ENCODE measurements around the gene NFKBIB. TPM values are rescaled to one million over a fixed set of nuclear protein-coding genes. Genes with fewer than 3 reads are reported as not detected.

NFKBIB gene
- total RNA-seq, 1 donor from 2014 or later = 4.7 TPM

- Histone ChIP-seq H3K9ac (ENCODE audit: low read depth in 1 of 3, low read length in 3 of 3) (no peak overlapping the region), H3K4me1 (ENCODE audit: control insufficient read depth in 3 of 3, insufficient read depth in 3 of 3, low read length in 3 of 3) (peaks cover 28 to 30% (median 30%) of the 10 kb centered on the region in 3 donors), H3K36me3 (ENCODE audit: control insufficient read depth in 3 of 3, insufficient read depth in 3 of 3, low read length in 3 of 3) (peaks cover 8 to 13% (median 11%) of the 10 kb centered on the region in 3 donors), H3K4me3 (ENCODE audit: low read length in 3 of 3) (no peak overlapping the region), H3K9me3 (ENCODE audit: control insufficient read depth in 3 of 3, low read length in 3 of 3) (no peaks in the 10 kb centered on the region), H3K27me3 (ENCODE audit: control insufficient read depth in 3 of 3, insufficient read depth in 3 of 3, low read length in 3 of 3) (no peaks in the 10 kb centered on the region), H3K27ac (ENCODE audit: low read depth, low read length) (no peak overlapping the region)
Measured at GRCh38 chr19:38901683-38902082, 1.9 kb downstream of the NFKBIB start.

GRCh38 chr19:38904581-38905539 lies 5.1 kb downstream of the NFKBIB start:
- Histone ChIP-seq H3K27ac (ENCODE audit: low read depth, low read length) (no peak overlapping the region), H3K9ac (ENCODE audit: low read depth in 1 of 3, low read length in 3 of 3) (no peak overlapping the region), H3K27me3 (ENCODE audit: control insufficient read depth in 3 of 3, insufficient read depth in 3 of 3, low read length in 3 of 3) (no peaks in the 10 kb centered on the region), H3K4me3 (ENCODE audit: low read length in 3 of 3) (no peak overlapping the region), H3K36me3 (ENCODE audit: control insufficient read depth in 3 of 3, insufficient read depth in 3 of 3, low read length in 3 of 3) (peaks cover 18 to 26% (median 25%) of the 10 kb centered on the region in 3 donors), H3K4me1 (ENCODE audit: control insufficient read depth in 3 of 3, insufficient read depth in 3 of 3, low read length in 3 of 3) (peaks cover 3 to 9% (median 8%) of the 10 kb centered on the region in 3 donors), H3K9me3 (ENCODE audit: control insufficient read depth in 3 of 3, low read length in 3 of 3) (no peaks in the 10 kb centered on the region)

- H3K4me1 ChIP-seq (ENCODE audit: control insufficient read depth in 3 of 3, insufficient read depth in 3 of 3, low read length in 3 of 3) = peaks cover under 1 to 4% (median 2%) of the 10 kb centered on the region in 3 donors
- no peaks in the 10 kb centered on the region for H3K9me3 ChIP-seq (ENCODE audit: control insufficient read depth in 3 of 3, low read length in 3 of 3)
- H3K36me3 ChIP-seq (ENCODE audit: control insufficient read depth in 3 of 3, insufficient read depth in 3 of 3, low read length in 3 of 3) = peaks cover 22 to 30% (median 30%) of the 10 kb centered on the region in 3 donors
- no peaks in the 10 kb centered on the region for H3K27me3 ChIP-seq (ENCODE audit: control insufficient read depth in 3 of 3, insufficient read depth in 3 of 3, low read length in 3 of 3)
- H3K4me3 ChIP-seq (ENCODE audit: low read length in 3 of 3) = no peak overlapping the region
- H3K9ac ChIP-seq (ENCODE audit: low read depth in 1 of 3, low read length in 3 of 3) = no peak overlapping the region
- no peak overlapping the region for H3K27ac ChIP-seq (ENCODE audit: low read depth, low read length)
Measured at GRCh38 chr19:38905620-38906019, 5.9 kb downstream of the NFKBIB start.

- Histone ChIP-seq H3K9ac (ENCODE audit: low read depth in 1 of 3, low read length in 3 of 3) (no peak overlapping the region), H3K9me3 (ENCODE audit: control insufficient read depth in 3 of 3, low read length in 3 of 3) (no peaks in the 10 kb centered on the region), H3K36me3 (ENCODE audit: control insufficient read depth in 3 of 3, insufficient read depth in 3 of 3, low read length in 3 of 3) (peaks cover 22 to 33% (median 30%) of the 10 kb centered on the region in 3 donors), H3K4me1 (ENCODE audit: control insufficient read depth in 3 of 3, insufficient read depth in 3 of 3, low read length in 3 of 3) (no peaks in the 10 kb centered on the region), H3K27me3 (ENCODE audit: control insufficient read depth in 3 of 3, insufficient read depth in 3 of 3, low read length in 3 of 3) (peaks cover 0 to 5% (median 0%) of the 10 kb centered on the region in 3 donors), H3K27ac (ENCODE audit: low read depth, low read length) (no peak overlapping the region), H3K4me3 (ENCODE audit: low read length in 3 of 3) (no peak overlapping the region)
Measured at GRCh38 chr19:38907227-38907626, 7.5 kb downstream of the NFKBIB start.

GRCh38 chr19:38907670-38908069 lies 7.9 kb downstream of the NFKBIB start:
- Histone ChIP-seq H3K4me3 (ENCODE audit: low read length in 3 of 3) (no peak overlapping the region), H3K9ac (ENCODE audit: low read depth in 1 of 3, low read length in 3 of 3) (no peak overlapping the region), H3K36me3 (ENCODE audit: control insufficient read depth in 3 of 3, insufficient read depth in 3 of 3, low read length in 3 of 3) (peaks cover 22 to 33% (median 30%) of the 10 kb centered on the region in 3 donors), H3K27ac (ENCODE audit: low read depth, low read length) (no peak overlapping the region), H3K27me3 (ENCODE audit: control insufficient read depth in 3 of 3, insufficient read depth in 3 of 3, low read length in 3 of 3) (peaks cover 0 to 5% (median 0%) of the 10 kb centered on the region in 3 donors), H3K4me1 (ENCODE audit: control insufficient read depth in 3 of 3, insufficient read depth in 3 of 3, low read length in 3 of 3) (no peaks in the 10 kb centered on the region), H3K9me3 (ENCODE audit: control insufficient read depth in 3 of 3, low read length in 3 of 3) (no peaks in the 10 kb centered on the region)

GRCh38 chr19:38908911-38909310 lies 9.1 kb downstream of the NFKBIB start:
- Histone ChIP-seq H3K4me3 (ENCODE audit: low read length in 3 of 3) (no peak overlapping the region), H3K36me3 (ENCODE audit: control insufficient read depth in 3 of 3, insufficient read depth in 3 of 3, low read length in 3 of 3) (peaks cover 22 to 33% (median 30%) of the 10 kb centered on the region in 3 donors), H3K27ac (ENCODE audit: low read depth, low read length) (no peak overlapping the region), H3K9ac (ENCODE audit: low read depth in 1 of 3, low read length in 3 of 3) (no peak overlapping the region), H3K27me3 (ENCODE audit: control insufficient read depth in 3 of 3, insufficient read depth in 3 of 3, low read length in 3 of 3) (peaks cover 0 to 5% (median 0%) of the 10 kb centered on the region in 3 donors), H3K4me1 (ENCODE audit: control insufficient read depth in 3 of 3, insufficient read depth in 3 of 3, low read length in 3 of 3) (no peaks in the 10 kb centered on the region), H3K9me3 (ENCODE audit: control insufficient read depth in 3 of 3, low read length in 3 of 3) (no peaks in the 10 kb centered on the region)

GRCh38 chr19:38910488-38910887 lies 10.7 kb downstream of the NFKBIB start:
- H3K9me3 ChIP-seq (ENCODE audit: control insufficient read depth in 3 of 3, low read length in 3 of 3) = no peaks in the 10 kb centered on the region
- peaks cover 0 to 5% (median 0%) of the 10 kb centered on the region in 3 donors for H3K27me3 ChIP-seq (ENCODE audit: control insufficient read depth in 3 of 3, insufficient read depth in 3 of 3, low read length in 3 of 3)
- no peak overlapping the region for H3K9ac ChIP-seq (ENCODE audit: low read depth in 1 of 3, low read length in 3 of 3)
- no peak overlapping the region for H3K27ac ChIP-seq (ENCODE audit: low read depth, low read length)
- H3K4me3 ChIP-seq (ENCODE audit: low read length in 3 of 3) = no peak overlapping the region
- peaks cover 17 to 33% (median 27%) of the 10 kb centered on the region in 3 donors for H3K36me3 ChIP-seq (ENCODE audit: control insufficient read depth in 3 of 3, insufficient read depth in 3 of 3, low read length in 3 of 3)
- H3K4me1 ChIP-seq (ENCODE audit: control insufficient read depth in 3 of 3, insufficient read depth in 3 of 3, low read length in 3 of 3) = no peaks in the 10 kb centered on the region

- no peak overlapping the region for H3K4me3 ChIP-seq (ENCODE audit: low read length in 3 of 3)
- H3K36me3 ChIP-seq (ENCODE audit: control insufficient read depth in 3 of 3, insufficient read depth in 3 of 3, low read length in 3 of 3) = peaks cover 14 to 28% (median 26%) of the 10 kb centered on the region in 3 donors
- H3K27me3 ChIP-seq (ENCODE audit: control insufficient read depth in 3 of 3, insufficient read depth in 3 of 3, low read length in 3 of 3) = peaks cover 0 to 5% (median 0%) of the 10 kb centered on the region in 3 donors
- no peaks in the 10 kb centered on the region for H3K4me1 ChIP-seq (ENCODE audit: control insufficient read depth in 3 of 3, insufficient read depth in 3 of 3, low read length in 3 of 3)
- H3K27ac ChIP-seq (ENCODE audit: low read depth, low read length) = no peak overlapping the region
- H3K9me3 ChIP-seq (ENCODE audit: control insufficient read depth in 3 of 3, low read length in 3 of 3) = no peaks in the 10 kb centered on the region
- H3K9ac ChIP-seq (ENCODE audit: low read depth in 1 of 3, low read length in 3 of 3) = no peak overlapping the region
Measured at GRCh38 chr19:38911388-38912001, 11.7 kb downstream of the NFKBIB start.

- Histone ChIP-seq H3K27ac (ENCODE audit: low read depth, low read length) (no peak overlapping the region), H3K27me3 (ENCODE audit: control insufficient read depth in 3 of 3, insufficient read depth in 3 of 3, low read length in 3 of 3) (peaks cover 0 to 5% (median 0%) of the 10 kb centered on the region in 3 donors), H3K36me3 (ENCODE audit: control insufficient read depth in 3 of 3, insufficient read depth in 3 of 3, low read length in 3 of 3) (peaks cover 6 to 21% (median 19%) of the 10 kb centered on the region in 3 donors), H3K4me1 (ENCODE audit: control insufficient read depth in 3 of 3, insufficient read depth in 3 of 3, low read length in 3 of 3) (no peaks in the 10 kb centered on the region), H3K9me3 (ENCODE audit: control insufficient read depth in 3 of 3, low read length in 3 of 3) (no peaks in the 10 kb centered on the region), H3K4me3 (ENCODE audit: low read length in 3 of 3) (no peak overlapping the region), H3K9ac (ENCODE audit: low read depth in 1 of 3, low read length in 3 of 3) (no peak overlapping the region)
Measured at GRCh38 chr19:38912600-38913514, 13.1 kb downstream of the NFKBIB start.

All from skeletal muscle tissue (tissue), 4 donors.